K562 (cell line): ENCODE measurements around the gene GUK1. TPM values are rescaled to one million over a fixed set of nuclear protein-coding genes. Genes with fewer than 3 reads are reported as not detected.

Experiments
- FOXK2 ChIP-seq, 2 experiments: fragments of 450-650 bp; IDR thresholded peaks in 1 of 2; conservative IDR thresholded peaks in 1 of 2; 2 replicates each; pipeline ENCODE4 v1.6.1; 2016; ENCODE audit warnings: low read depth in 2 of 2, mild to moderate bottlenecking in 1 of 2
- KLF10 ChIP-seq: fragments of 250-450 bp; sonication (Bioruptor Pico); IDR thresholded peaks from 2 replicates; pipeline ENCODE4 v1.6.1; 2021; ENCODE audit warnings: matching md5 sums
- MEIS2 ChIP-seq: fragments of 450-650 bp; IDR thresholded peaks from 2 replicates; pipeline ENCODE4 v1.6.1; 2014; ENCODE audit warnings: mild to moderate bottlenecking; ENCODE audit not compliant: partially characterized antibody
- MNT ChIP-seq, 2 experiments: fragments of 450-650 bp; conservative IDR thresholded peaks; 2 replicates each; pipeline ENCODE4 v1.6.1; 2017; ENCODE audit warnings: mild to moderate bottlenecking in 2 of 2, moderate library complexity in 2 of 2
- NFE2 ChIP-seq: IDR thresholded peaks from 2 replicates; pipeline ENCODE4 v1.6.1; 2014; ENCODE audit warnings: antibody characterized with exemption, low read depth
- OTX1 ChIP-seq: fragments of 450-650 bp; formaldehyde crosslinking; IDR thresholded peaks from 2 replicates; pipeline ENCODE4 v1.4.0; 2022; ENCODE audit warnings: mild to moderate bottlenecking
- PBX2 ChIP-seq, 2 experiments: IDR thresholded peaks in 1 of 2; conservative IDR thresholded peaks in 1 of 2; 2 replicates each; pipeline ENCODE4 v1.6.1; 2016; ENCODE audit warnings: low read depth in 2 of 2, mild to moderate bottlenecking in 1 of 2, missing compliant biosample characterization in 1 of 2, missing genetic modification characterization in 1 of 2, moderate library complexity in 1 of 2
- RREB1 ChIP-seq: fragments of 250-450 bp; sonication (Bioruptor Pico); IDR thresholded peaks from 2 replicates; pipeline ENCODE4 v1.4.0; 2020
- SMAD4 ChIP-seq: fragments of 250-450 bp; sonication (Bioruptor Pico); conservative IDR thresholded peaks from 2 replicates; pipeline ENCODE4 v1.8.0; 2021; ENCODE audit warnings: inconsistent platforms, mild to moderate bottlenecking, moderate library complexity
- SMARCC2 ChIP-seq: fragments of 450-650 bp; IDR thresholded peaks from 2 replicates; pipeline ENCODE4 v1.6.1; 2017; ENCODE audit warnings: antibody characterized with exemption, moderate library complexity, mild to moderate bottlenecking, low read depth
- TCF15 ChIP-seq: fragments of 250-450 bp; sonication (Bioruptor Pico); IDR thresholded peaks from 2 replicates; pipeline ENCODE4 v1.8.0; 2022; ENCODE audit warnings: moderate library complexity, mild to moderate bottlenecking, inconsistent platforms
- XRCC4 ChIP-seq: IDR thresholded peaks from one replicate; pipeline ENCODE4 v1.6.1; 2011; ENCODE audit not compliant: insufficient read depth, insufficient read length; ENCODE audit errors: extremely low read depth
- ZBTB1 ChIP-seq: sonication (generic); formaldehyde crosslinking; IDR thresholded peaks from 2 replicates; pipeline ENCODE4 v1.8.1; 2023; ENCODE audit warnings: missing genetic modification reagents, low read depth, mild to moderate bottlenecking, borderline replicate concordance
- ZKSCAN1 ChIP-seq: fragments of 150-350 bp; IDR thresholded peaks from 2 replicates; pipeline ENCODE4 v1.6.1; 2016; ENCODE audit warnings: low read depth, low read length
- ZNF696 ChIP-seq: fragments of 250-450 bp; sonication (Bioruptor Pico); conservative IDR thresholded peaks from 2 replicates; pipeline ENCODE4 v1.4.0; 2020; ENCODE audit warnings: mild to moderate bottlenecking, moderate library complexity
- polyA plus RNA-seq, 8 experiments: library from polyadenylated mRNA; depleted of rRNA in 4 of 8; stranded (reverse) in 5 of 8; unstranded in 3 of 8; fragments of >200 nt; fragmentation: Nextera tagmentation in 2 of 8; fragmentation: Illumina TruSeq in 1 of 8; extraction: Ambion mirVana in 2 of 8; extraction: Trizol in 1 of 8; gene quantifications; 2 replicates each; pipeline versions ENCODE4 v1.2.1 to v1.2.3, GENCODE V29; 2011 to 2014; ENCODE audit warnings: inconsistent platforms in 1 of 8, missing spikeins in 1 of 8
- total RNA-seq, 7 experiments: library from RNA; depleted of rRNA in 6 of 7; stranded (reverse); fragments of >200 nt in 6 of 7; fragmentation: Illumina TruSeq in 2 of 7; extraction: Trizol in 2 of 7; gene quantifications; 2 replicates each; pipeline versions ENCODE4 v1.2.1 to v1.2.3, GENCODE V29; 2011 to 2021; ENCODE audit warnings: low replicate concordance in 1 of 7

Gene GUK1
- total and polyA plus RNA-seq, 9 of the 15 experiments (the other 6 are each of a cell fraction or from before 2014, with no cell fraction given), result 7.0 to 331 (median 132) TPM

- TF ChIP-seq PBX2 (CRISPR knock-in tag; IDR thresholded peaks at IDR 0.05; ENCODE audit: low read depth), result no peak
- peak; percentile 46 for TF ChIP-seq PBX2 (tag; conservative IDR thresholded peaks at IDR 0.05; ENCODE audit: low read depth)
- peak; percentile 85 to 88 for TF ChIP-seq FOXK2 (conservative IDR thresholded peaks at IDR 0.05 in 1 of 2, IDR thresholded peaks at IDR 0.05 in 1 of 2; ENCODE audit: low read depth in 2 of 2)
- peak; percentile 89 for TF ChIP-seq SMAD4 (CRISPR knock-in tag)
- TF ChIP-seq ZKSCAN1, result 0 out of 2 replicates have a peak, but pooled peaks have one; percentile 47
- 0 out of 2 replicates have a peak, but pooled peaks have one; percentile 26 for TF ChIP-seq TCF15 (CRISPR knock-in tag)
- peak; percentile 71 for TF ChIP-seq MEIS2
- TF ChIP-seq XRCC4, result no peak
- TF ChIP-seq RREB1 (CRISPR knock-in tag), result peak; percentile 84; the same call in 1 of the 2 replicates
- no peak for TF ChIP-seq KLF10 (CRISPR knock-in tag)
- TF ChIP-seq ZNF696, result no peak
- TF ChIP-seq ZBTB1, result no peak; the same call in 1 of the 2 replicates
- TF ChIP-seq SMARCC2, result 0 out of 2 replicates have a peak, but pooled peaks have one; percentile 33
- TF ChIP-seq MNT (conservative IDR thresholded peaks at IDR 0.05), result peak; percentile 90 to 93
- no peak; the same call in 1 of the 2 replicates for TF ChIP-seq OTX1 (CRISPR knock-in tag)
- TF ChIP-seq NFE2, result peak; percentile 55
Measured at GRCh38 chr1:228164561-228165371, 24.7 kb downstream of the GUK1 start (continued).
